HT1080 (cell line): ENCODE measurements around the gene GABRE. TPM values are rescaled to one million over a fixed set of nuclear protein-coding genes. Genes with fewer than 3 reads are reported as not detected.

ENCODE experiments used
- total RNA-seq: library from RNA; depleted of rRNA; stranded (reverse); fragments of >200 nt; shearing (Covaris generic); gene quantifications from 2 replicates; pipeline ENCODE4 v1.2.3, GENCODE V29; 2014; rRNA removed

Gene GABRE
- total RNA-seq, 1 experiment from 2014 or later, result 3.7 TPM

Other genes starting within 250 kb of the GABRE start
- not detected in 2 replicates for gene CNGA2, start 239.9 kb downstream of the GABRE start, total RNA-seq
- gene MAGEA4, start 61.8 kb downstream of the GABRE start, total RNA-seq, result not detected in 2 replicates
- not detected in 2 replicates for gene MAGEA10, start 163.9 kb upstream of the GABRE start, total RNA-seq